Neuron (in vitro differentiated cells): ENCODE measurements around the gene ATP6AP2.
"Not testable (repeated sequence)": the region's sequence is repeated elsewhere in the genome, so short reads cannot be mapped to it uniquely, and the experiment has no call there.

Experiments
- H2AFZ ChIP-seq: one replicate; pipeline ENCODE4 v1.6.1; 2013; ENCODE audit warnings: low read depth, mild to moderate bottlenecking, inconsistent platforms, low read length, moderate library complexity
- H3K27me3 ChIP-seq: one replicate; pipeline ENCODE4 v1.6.1; 2013; ENCODE audit warnings: low read length; ENCODE audit not compliant: insufficient read depth
- H3K36me3 ChIP-seq: one replicate; pipeline ENCODE4 v1.6.1; 2013; ENCODE audit warnings: low read length; ENCODE audit not compliant: insufficient read depth
- H3K4me1 ChIP-seq: one replicate; pipeline ENCODE4 v1.6.1; 2013; ENCODE audit warnings: low read length; ENCODE audit not compliant: insufficient read depth
- H3K4me3 ChIP-seq: 2 replicates; pipeline ENCODE4 v1.5.1; 2013; ENCODE audit warnings: mild to moderate bottlenecking, low read length, moderate library complexity
- H3K9me3 ChIP-seq: one replicate; pipeline ENCODE4 v1.6.1; 2013; ENCODE audit warnings: low read length

ATP6AP2 gene

DNA sequence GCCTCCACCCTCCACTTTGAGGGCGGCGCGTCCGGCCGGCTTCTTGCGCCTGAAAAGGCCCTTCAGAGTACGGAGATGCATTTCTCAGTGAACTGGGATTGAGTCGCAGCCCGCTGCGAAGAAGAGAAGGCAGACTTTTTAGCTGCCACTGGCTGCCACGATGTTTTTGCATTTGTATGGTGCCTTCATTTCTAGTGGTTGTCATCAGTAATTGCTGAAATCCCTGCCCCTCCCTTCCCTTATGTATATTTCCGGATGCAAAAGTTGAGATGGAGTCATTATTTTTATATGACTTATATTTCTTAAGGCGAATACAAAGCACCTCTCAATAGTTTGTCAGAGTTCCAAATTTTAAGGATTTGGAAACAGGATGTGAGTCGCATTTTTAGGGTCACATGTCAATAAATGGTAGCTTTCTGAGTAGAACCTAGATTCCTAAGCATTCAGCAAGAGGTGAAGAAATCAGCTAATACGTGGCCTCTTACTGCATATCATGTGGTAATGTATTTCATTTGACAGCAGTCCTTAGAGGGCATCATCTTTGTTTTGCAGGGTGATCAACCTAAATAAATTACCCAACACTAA is 658 bp downstream of the ATP6AP2 start:
- Histone ChIP-seq H3K27me3 (no peaks in the 10 kb centered on the region), H3K4me1 (no peaks in the 10 kb centered on the region), H3K4me3 (peak overlapping the region; percentile 75), H3K36me3 (no peaks in the 10 kb centered on the region), H3K9me3 (no peaks in the 10 kb centered on the region), H2AFZ (peak overlapping the region; percentile 72)

DNA sequence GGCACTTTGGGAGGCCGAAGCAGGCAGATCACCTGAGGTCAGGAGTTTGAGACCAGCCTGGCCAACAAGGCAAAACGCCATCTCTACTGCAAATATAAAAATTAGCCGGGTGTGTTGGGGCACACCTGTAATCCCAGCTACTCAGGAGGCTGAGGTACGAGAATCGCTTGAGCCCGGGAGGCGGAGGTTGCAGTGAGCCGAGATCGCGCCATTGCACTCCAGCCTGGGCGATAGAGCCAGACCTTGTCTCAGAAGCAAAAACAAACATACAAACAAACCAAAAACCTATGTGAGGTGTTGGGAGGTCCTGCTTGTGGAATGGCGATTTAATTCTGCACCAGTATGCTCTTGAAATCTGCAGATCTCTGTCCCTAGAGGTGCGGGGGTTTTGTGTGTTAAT is 1.4 kb downstream of the ATP6AP2 start:
- not testable (repeated sequence) for H3K27me3 ChIP-seq, H2AFZ ChIP-seq, H3K4me3 ChIP-seq

DNA sequence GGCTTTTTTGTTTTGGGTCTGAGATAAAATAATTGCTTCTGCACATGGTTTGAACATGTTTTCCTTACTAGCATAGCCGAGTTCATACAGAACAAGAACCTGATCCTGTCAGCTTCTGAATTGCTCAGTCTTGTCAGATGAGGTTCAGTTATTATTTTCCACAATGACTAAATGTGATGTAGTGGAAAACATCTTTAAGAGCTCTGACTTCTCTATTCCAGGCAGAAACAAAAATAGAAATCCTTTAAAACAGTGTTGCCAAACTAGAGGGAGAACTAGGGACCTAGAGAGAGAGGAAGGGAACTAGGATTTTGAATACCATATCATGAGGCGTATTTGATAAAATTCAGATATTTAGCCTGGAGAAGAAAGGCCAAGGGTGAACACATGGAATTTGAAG is 2.0 kb downstream of the ATP6AP2 start:
- no peaks in the 10 kb centered on the region for H3K27me3 ChIP-seq
- no peaks in the 10 kb centered on the region for H3K4me1 ChIP-seq
- no peak overlapping the region for H2AFZ ChIP-seq
- no peak overlapping the region for H3K4me3 ChIP-seq
- H3K36me3 ChIP-seq = no peaks in the 10 kb centered on the region
- no peaks in the 10 kb centered on the region for H3K9me3 ChIP-seq

More for the DNA sequence above, 1.4 kb downstream of the ATP6AP2 start:
- not testable (repeated sequence) for H3K4me1 ChIP-seq, H3K36me3 ChIP-seq, H3K9me3 ChIP-seq

DNA sequence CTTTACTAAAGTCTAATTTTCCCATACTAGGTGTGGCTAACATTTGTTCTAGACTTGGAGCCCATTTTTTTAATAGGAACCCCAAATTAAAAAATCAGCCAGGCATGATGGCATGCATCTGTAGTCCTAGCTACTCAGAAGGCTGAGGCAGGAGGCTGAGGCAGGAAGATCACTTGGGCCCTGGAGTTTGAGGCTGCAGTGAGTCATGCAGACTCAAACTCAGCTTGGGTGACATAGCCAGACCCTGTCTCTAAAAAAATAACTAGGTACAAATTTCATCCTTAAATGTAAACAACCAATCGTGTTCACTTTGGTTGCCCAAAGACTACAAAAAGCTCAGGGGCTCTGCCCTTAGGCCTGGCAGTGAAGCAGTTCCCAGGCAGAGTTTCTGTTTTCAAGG is 6.9 kb downstream of the ATP6AP2 start:
- not testable (repeated sequence) for H3K9me3 ChIP-seq, H2AFZ ChIP-seq, H3K27me3 ChIP-seq, H3K36me3 ChIP-seq, H3K4me3 ChIP-seq, H3K4me1 ChIP-seq

DNA sequence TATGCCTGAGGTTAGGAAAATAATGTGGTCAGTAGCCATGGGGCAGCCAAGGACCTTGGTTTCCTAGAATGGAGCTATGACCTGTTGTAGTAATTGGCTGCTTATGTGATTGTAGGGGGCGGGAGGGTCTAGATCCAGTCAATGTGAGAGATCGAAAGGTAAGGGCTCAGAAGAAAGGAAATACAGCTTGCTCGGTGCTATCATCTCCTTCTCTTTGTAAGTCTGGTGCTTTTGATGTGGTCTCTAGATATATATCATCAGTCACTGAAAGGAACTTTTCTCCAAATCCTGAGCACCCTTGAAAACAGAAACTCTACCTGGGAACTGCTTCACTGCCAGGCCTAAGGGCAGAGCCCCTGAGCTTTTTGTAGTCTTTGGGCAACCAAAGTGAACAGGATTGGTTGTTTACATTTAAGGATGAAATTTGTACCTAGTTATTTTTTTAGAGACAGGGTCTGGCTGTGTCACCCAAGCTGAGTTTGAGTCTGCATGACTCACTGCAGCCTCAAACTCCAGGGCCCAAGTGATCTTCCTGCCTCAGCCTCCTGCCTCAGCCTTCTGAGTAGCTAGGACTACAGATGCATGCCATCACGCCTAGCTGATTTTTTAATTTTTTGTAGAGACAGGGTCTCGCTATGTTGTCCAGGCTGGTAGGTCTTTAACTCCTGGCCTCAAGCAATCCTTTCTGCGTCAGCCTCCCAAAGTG is 9.0 kb downstream of the ATP6AP2 start:
- H3K4me1 ChIP-seq, H3K27me3 ChIP-seq, H3K4me3 ChIP-seq, H2AFZ ChIP-seq, H3K9me3 ChIP-seq, H3K36me3 ChIP-seq: not testable (repeated sequence)

- Histone ChIP-seq H2AFZ (no peak overlapping the region), H3K4me3 (no peak overlapping the region), H3K36me3 (peaks cover 11% of the 10 kb centered on the region), H3K4me1 (no peaks in the 10 kb centered on the region), H3K9me3 (no peaks in the 10 kb centered on the region), H3K27me3 (no peaks in the 10 kb centered on the region)
These were observed 22.7 kb downstream of the ATP6AP2 start for GRCh38 chrX:40603446-40603845.

GRCh38 chrX:40607381-40607780 is 26.6 kb downstream of the ATP6AP2 start:
- H3K36me3 ChIP-seq = peaks cover 5% of the 10 kb centered on the region
- no peak overlapping the region for H3K4me3 ChIP-seq
- H3K27me3 ChIP-seq = no peaks in the 10 kb centered on the region
- no peaks in the 10 kb centered on the region for H3K4me1 ChIP-seq
- no peaks in the 10 kb centered on the region for H3K9me3 ChIP-seq
- H2AFZ ChIP-seq = no peak overlapping the region

DNA sequence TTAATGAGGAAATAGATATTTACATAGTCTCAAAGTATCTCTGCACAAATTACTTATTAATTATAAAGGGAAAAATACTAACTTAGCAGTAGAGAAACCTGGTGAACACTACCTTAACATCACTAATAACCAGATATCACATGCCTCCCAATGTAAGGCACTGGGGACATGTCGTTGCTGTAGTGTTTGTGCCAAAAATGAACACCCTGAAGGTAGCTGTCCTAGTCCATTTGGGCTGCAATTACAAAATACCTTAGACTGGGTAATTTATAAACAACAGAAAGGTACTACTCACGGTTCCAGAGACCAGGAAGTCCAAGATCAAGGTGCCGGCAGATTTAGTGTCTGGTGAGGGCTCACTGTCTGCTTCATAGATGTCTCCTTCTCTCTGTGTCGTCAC is 31.7 kb downstream of the ATP6AP2 start:
- no peaks in the 10 kb centered on the region for H3K36me3 ChIP-seq
- peaks cover 4% of the 10 kb centered on the region for H3K4me1 ChIP-seq
- H3K9me3 ChIP-seq = no peaks in the 10 kb centered on the region
- no peak overlapping the region for H2AFZ ChIP-seq
- H3K4me3 ChIP-seq = no peak overlapping the region
- no peaks in the 10 kb centered on the region for H3K27me3 ChIP-seq

GRCh38 chrX:40615976-40616375 is 35.2 kb downstream of the ATP6AP2 start:
- Histone ChIP-seq H3K4me3 (no peak overlapping the region), H3K27me3 (no peaks in the 10 kb centered on the region), H3K9me3 (no peaks in the 10 kb centered on the region), H2AFZ (no peak overlapping the region), H3K36me3 (no peaks in the 10 kb centered on the region), H3K4me1 (peaks cover 10% of the 10 kb centered on the region)

DNA sequence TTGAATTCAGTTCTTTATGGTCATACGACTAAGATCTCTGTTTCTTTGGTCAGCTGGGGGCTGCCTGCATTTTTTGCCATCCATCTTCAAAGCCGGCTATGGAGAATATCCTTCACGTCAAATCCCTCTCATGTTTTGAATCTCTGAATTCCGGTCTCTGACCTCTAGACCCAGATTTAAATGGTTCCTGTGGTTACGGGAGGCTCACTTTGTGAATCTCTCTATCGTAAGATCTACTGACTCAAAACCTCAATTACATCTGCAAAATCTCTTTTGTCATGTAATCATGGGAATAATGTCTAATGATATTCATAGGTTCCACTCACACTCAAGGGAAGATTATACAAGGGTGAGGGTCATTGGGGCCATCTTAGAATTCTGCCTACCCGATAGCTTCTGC is 36.8 kb downstream of the ATP6AP2 start:
- H3K4me1 ChIP-seq = peaks cover 10% of the 10 kb centered on the region
- no peaks in the 10 kb centered on the region for H3K27me3 ChIP-seq
- no peaks in the 10 kb centered on the region for H3K36me3 ChIP-seq
- no peaks in the 10 kb centered on the region for H3K9me3 ChIP-seq
- H2AFZ ChIP-seq = no peak overlapping the region
- no peak overlapping the region for H3K4me3 ChIP-seq

DNA sequence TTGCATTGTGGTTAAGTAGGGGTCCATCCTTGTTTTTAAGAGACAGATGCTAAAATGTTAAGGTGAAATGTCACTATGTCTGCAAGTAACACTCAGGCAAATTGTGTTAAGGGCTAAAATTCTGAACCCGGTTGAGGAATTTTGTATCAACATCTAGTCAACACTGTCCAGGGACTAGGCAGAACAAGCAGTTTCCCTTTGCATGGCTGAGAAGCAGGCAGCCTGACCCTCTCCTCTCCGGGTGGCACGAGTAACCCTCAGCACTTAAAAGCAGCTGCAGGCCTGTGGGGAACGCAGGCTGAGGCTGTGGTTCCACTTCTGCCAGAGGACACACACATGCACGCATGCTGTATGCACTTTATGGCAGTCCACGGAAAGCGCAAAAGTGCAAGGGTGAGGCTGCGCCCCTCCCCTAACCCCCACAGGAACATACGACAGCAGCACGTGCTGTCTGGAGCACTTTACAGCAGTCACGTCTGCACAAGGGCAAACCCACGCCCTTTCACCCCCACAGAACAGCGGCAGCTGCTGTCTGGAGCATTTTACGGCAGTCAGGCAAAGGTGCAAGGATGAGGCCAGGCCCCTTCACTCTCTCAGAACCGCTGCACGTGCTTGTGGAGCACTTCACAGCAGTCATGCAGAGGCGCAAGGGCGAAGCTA is 41.8 kb downstream of the ATP6AP2 start:
- H3K4me1 ChIP-seq = peaks cover 5% of the 10 kb centered on the region
- no peaks in the 10 kb centered on the region for H3K36me3 ChIP-seq
- peaks cover 2% of the 10 kb centered on the region for H3K9me3 ChIP-seq
- no peaks in the 10 kb centered on the region for H3K27me3 ChIP-seq
- no peak overlapping the region for H3K4me3 ChIP-seq
- no peak overlapping the region for H2AFZ ChIP-seq

DNA sequence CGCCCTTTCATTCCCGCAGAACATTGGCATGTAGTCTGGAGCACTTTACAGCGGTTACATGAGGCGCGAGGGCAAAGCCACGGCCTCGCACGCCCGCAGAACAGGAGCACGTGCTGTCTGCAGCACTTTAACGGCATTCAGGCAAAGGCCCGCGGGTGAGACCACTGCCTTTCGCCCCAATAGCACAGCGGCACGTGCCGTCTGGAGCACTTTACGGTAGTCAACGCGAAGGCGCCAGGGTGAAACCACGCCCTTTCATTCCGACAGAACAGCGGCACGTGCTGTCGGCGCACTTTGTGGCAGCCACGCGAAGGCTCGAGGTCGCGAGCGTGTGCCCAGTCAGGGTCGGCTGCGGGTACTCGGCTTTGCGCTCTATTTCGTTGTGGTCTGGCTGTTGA is 42.4 kb downstream of the ATP6AP2 start, which contains the start of gene MPC1L:
Gene MPC1L (plus strand): TSS at position 290 of the 398 bp plus-strand sequence. CDS start 138 bp downstream, outside the sequence.
- Histone ChIP-seq H3K4me3 (no peak within 1 kb of the TSS), H2AFZ (no peak within 1 kb of the TSS), H3K9me3 (peaks cover 2% of the 10 kb centered on the region), H3K27me3 (no peaks in the 10 kb centered on the region), H3K4me1 (peaks cover under 1% of the 10 kb centered on the region), H3K36me3 (peaks cover under 1% of the 10 kb centered on the region)

DNA sequence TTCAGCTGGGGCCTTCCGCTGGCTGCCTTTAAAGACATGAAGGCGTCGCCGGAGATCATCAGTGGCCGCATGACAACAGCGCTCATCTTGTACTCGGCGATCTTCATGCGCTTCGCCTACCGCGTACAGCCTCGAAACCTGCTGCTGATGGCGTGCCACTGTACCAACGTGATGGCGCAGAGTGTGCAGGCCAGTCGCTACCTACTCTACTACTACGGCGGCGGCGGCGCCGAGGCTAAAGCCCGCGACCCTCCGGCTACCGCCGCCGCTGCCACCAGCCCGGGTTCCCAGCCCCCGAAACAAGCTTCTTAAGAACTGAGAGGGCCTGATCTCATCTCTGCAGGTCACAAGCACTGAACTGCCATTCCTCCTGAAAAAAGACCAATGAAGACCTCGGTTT is 42.9 kb downstream of the ATP6AP2 start:
- H3K4me1 ChIP-seq = no peaks in the 10 kb centered on the region
- peaks cover 2% of the 10 kb centered on the region for H3K9me3 ChIP-seq
- H2AFZ ChIP-seq = no peak overlapping the region
- H3K4me3 ChIP-seq = no peak overlapping the region
- H3K27me3 ChIP-seq = no peaks in the 10 kb centered on the region
- peaks cover 3% of the 10 kb centered on the region for H3K36me3 ChIP-seq
